ENCODE results near the gene CCDC102A. TPM values are rescaled to one million over a fixed set of nuclear protein-coding genes. Genes with fewer than 3 reads are reported as not detected.

Gene CCDC102A
- total RNA-seq, 4 donors from 2014 or later = 1.7 to 10.7 (median 2.5) TPM

GRCh38 chr16:57538235-57538721 is 1.9 kb upstream of the CCDC102A start:
- Histone ChIP-seq H3K27ac (peak overlapping the region in 2 of 4 donors; percentile 41 to 99), H3K4me3 (no peak overlapping the region), H3K9me3 (no peaks in the 10 kb centered on the region), H3K36me3 (no peaks in the 10 kb centered on the region), H3K27me3 (no peaks in the 10 kb centered on the region), H3K4me1 (peaks cover 0 to 25% (median 7%) of the 10 kb centered on the region in 4 donors)
- DNase-seq = peak in 1 of 3 donors; percentile 17
- no peak for TF ChIP-seq POLR2A (IDR thresholded peaks at IDR 0.05)
- TF ChIP-seq, protein P1, sequence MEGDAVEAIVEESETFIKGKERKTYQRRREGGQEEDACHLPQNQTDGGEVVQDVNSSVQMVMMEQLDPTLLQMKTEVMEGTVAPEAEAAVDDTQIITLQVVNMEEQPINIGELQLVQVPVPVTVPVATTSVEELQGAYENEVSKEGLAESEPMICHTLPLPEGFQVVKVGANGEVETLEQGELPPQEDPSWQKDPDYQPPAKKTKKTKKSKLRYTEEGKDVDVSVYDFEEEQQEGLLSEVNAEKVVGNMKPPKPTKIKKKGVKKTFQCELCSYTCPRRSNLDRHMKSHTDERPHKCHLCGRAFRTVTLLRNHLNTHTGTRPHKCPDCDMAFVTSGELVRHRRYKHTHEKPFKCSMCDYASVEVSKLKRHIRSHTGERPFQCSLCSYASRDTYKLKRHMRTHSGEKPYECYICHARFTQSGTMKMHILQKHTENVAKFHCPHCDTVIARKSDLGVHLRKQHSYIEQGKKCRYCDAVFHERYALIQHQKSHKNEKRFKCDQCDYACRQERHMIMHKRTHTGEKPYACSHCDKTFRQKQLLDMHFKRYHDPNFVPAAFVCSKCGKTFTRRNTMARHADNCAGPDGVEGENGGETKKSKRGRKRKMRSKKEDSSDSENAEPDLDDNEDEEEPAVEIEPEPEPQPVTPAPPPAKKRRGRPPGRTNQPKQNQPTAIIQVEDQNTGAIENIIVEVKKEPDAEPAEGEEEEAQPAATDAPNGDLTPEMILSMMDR (IDR thresholded peaks at IDR 0.05) = no peak

DNA sequence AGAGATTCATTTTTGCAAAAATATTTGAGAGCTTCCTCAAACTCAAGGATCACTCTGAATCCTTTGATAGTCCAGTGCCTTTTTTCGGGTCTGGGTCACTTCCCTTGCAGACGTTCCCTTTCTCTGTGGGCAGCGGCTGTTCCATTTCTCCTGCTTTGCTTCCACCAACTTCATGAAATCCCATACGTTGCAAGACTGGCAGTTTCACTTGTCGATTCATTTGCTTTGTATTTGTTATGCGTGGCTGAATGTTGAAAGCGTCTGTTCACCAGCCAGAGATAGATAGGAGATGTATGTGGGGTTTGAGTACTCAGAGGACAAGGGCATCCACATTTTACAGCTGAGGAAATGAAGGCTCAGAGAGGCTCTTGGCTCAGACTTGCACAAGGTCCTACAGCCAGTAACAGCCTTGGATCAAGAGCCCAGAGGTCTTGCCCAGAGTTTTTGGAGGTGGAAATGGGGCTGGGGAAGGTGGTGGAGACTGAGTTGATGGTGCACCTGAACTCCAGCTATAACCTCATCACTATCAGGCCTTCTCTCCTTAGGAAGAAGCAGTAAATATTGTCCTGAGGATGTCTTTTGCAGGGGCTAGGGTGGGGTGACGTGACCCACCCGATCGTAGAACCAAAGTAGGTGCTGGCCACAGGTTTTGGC is 1.3 kb upstream of the CCDC102A start:
- TF ChIP-seq, protein P1 (IDR thresholded peaks at IDR 0.05) = no peak
- TF ChIP-seq POLR2A (IDR thresholded peaks at IDR 0.05) = no peak
- peak overlapping the region in 3 of 4 donors; percentile 41 to 99 (median 92) for H3K27ac ChIP-seq
- no peaks in the 10 kb centered on the region for H3K27me3 ChIP-seq
- no peaks in the 10 kb centered on the region for H3K9me3 ChIP-seq
- H3K36me3 ChIP-seq = no peaks in the 10 kb centered on the region
- peaks cover 0 to 31% (median 7%) of the 10 kb centered on the region in 4 donors for H3K4me1 ChIP-seq
- peak in 1 of 3 donors; percentile 31 for DNase-seq
- peak overlapping the region in 1 of 4 donors; percentile 94 for H3K4me3 ChIP-seq

- peak overlapping the region; percentile 70 to 96 (median 88) for H3K4me3 ChIP-seq
- peak overlapping the region in 3 of 4 donors; percentile 74 to 99 (median 92) for H3K27ac ChIP-seq
- no peaks in the 10 kb centered on the region for H3K36me3 ChIP-seq
- H3K4me1 ChIP-seq = peaks cover 0 to 31% (median 7%) of the 10 kb centered on the region in 4 donors
- H3K27me3 ChIP-seq = no peaks in the 10 kb centered on the region
- no peaks in the 10 kb centered on the region for H3K9me3 ChIP-seq
- no peak for DNase-seq
- TF ChIP-seq POLR2A (IDR thresholded peaks at IDR 0.05) = no peak
- TF ChIP-seq, protein P1 (IDR thresholded peaks at IDR 0.05) = no peak
Observed at GRCh38 chr16:57537194-57537505, 779 bp upstream of the CCDC102A start.

DNA sequence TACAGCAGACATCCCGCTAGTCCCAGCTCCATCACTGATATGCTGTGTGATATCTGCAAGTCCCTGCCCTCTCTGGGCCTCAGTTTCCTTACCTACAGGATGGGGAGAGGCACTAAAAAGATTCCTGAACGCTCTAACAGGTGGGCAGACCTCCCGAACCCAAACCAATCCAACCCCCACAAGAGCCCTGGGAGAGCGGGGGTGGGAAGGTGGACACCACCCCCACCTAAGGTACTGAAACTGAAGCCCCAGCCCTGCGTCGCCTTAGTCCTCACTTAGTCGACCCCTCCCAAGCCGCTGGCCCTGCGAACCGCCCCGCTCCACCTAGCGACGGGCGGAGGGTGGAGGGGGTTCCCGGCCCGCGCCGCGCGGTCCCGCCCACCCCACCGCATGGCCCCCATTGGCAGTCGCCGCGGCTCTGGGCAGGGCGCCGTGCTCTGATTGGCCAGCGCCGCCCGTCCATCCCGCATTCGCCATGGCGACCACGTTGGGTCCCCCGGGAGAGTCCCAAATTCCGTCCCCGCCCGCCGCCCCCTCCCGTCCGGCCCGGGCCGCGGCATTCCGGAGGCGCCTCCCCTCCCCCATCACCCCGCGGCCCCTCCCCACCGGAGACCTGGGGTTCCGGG is 578 bp downstream of the CCDC102A start:
- peaks cover 0 to 32% (median 6%) of the 10 kb centered on the region in 4 donors for H3K4me1 ChIP-seq

DNA sequence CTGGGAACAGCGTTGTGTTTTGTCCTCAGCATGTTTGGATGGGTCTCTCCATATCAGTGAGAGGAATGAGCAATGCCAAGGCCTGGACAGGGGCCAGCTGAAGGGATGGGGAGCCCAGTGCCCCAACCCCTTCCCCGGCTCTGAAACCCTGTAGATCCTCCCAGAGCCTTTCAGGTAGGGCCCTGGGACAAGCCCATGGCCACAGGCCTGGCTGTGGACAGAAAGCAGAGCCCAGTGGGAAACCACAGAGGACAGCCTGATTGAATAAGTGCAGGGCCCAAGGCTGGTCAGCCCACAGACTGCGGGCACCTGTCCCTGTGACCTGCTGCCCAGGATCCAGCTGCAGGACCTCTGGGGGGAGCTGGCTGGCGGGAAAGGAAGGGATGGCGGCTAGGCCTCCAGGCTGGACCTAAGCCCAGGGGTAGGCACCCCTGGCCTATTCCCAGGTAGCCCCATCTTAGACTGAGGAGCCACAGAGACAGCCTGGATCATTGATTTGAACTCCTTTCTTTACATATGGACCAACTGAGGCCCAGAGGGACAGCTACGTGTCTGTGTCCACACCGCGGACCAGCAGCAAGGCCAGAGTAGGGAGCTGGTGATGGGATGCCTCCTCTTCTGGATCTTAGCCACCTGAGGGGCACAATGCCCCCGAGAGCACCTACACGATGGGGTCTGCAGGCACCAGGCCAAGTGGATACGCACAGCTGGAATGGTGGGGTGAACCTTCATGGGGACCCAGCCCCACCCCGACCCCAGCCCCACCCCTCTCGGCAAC is 1.3 kb downstream of the CCDC102A start:
- H3K36me3 ChIP-seq = no peaks in the 10 kb centered on the region
- peak in 2 of 3 donors; percentile 16 to 45 for DNase-seq
- H3K27ac ChIP-seq = peak overlapping the region; percentile 74 to 99 (median 88)
- peaks cover 0 to 40% (median 13%) of the 10 kb centered on the region in 4 donors for H3K4me1 ChIP-seq
- H3K4me3 ChIP-seq = peak overlapping the region; percentile 70 to 96 (median 88)
- no peaks in the 10 kb centered on the region for H3K9me3 ChIP-seq
- TF ChIP-seq, protein P1 (IDR thresholded peaks at IDR 0.05) = no peak
- no peak for TF ChIP-seq POLR2A (IDR thresholded peaks at IDR 0.05)
- no peaks in the 10 kb centered on the region for H3K27me3 ChIP-seq

More for the DNA sequence above, 578 bp downstream of the CCDC102A start:
- H3K36me3 ChIP-seq = no peaks in the 10 kb centered on the region
- peak overlapping the region; percentile 70 to 96 (median 88) for H3K4me3 ChIP-seq
- peak; percentile 90 to 97 (median 94) for DNase-seq
- peak overlapping the region; percentile 74 to 99 (median 88) for H3K27ac ChIP-seq
- no peaks in the 10 kb centered on the region for H3K27me3 ChIP-seq
- TF ChIP-seq, protein P1 (IDR thresholded peaks at IDR 0.05) = peak in 4 of 6 experiments; percentile 14 to 24 (median 18)
- no peak for TF ChIP-seq POLR2A (IDR thresholded peaks at IDR 0.05)
- H3K9me3 ChIP-seq = no peaks in the 10 kb centered on the region
